Measurements from ENCODE around the gene SPATA46.

SPATA46 gene

GRCh38 chr1:162373541-162374260 is 3.0 kb downstream of the SPATA46 start:
- peak; percentile 19 for DNase-seq (ENCODE audit: low spot score)

- DNase-seq (ENCODE audit: low spot score) = no peak
Measured at GRCh38 chr1:162373072-162373427, 3.6 kb downstream of the SPATA46 start.

GRCh38 chr1:162372159-162373071 is 4.2 kb downstream of the SPATA46 start:
- no peak for DNase-seq (ENCODE audit: low spot score)

- DNase-seq (ENCODE audit: low spot score) = no peak
Measured at GRCh38 chr1:162371611-162372010, 5.0 kb downstream of the SPATA46 start.

- no peak for DNase-seq (ENCODE audit: low spot score)
Measured at GRCh38 chr1:162370721-162371120, 5.9 kb downstream of the SPATA46 start.

GRCh38 chr1:162370161-162370560 is 6.5 kb downstream of the SPATA46 start:
- DNase-seq (ENCODE audit: low spot score) = no peak

- DNase-seq (ENCODE audit: low spot score) = no peak
Measured at GRCh38 chr1:162369571-162369970, 7.1 kb downstream of the SPATA46 start.

- DNase-seq (ENCODE audit: low spot score) = no peak
Measured at GRCh38 chr1:162368451-162368850, 8.2 kb downstream of the SPATA46 start.

GRCh38 chr1:162367772-162368171 is 8.9 kb downstream of the SPATA46 start:
- DNase-seq (ENCODE audit: low spot score) = no peak

- no peak for DNase-seq (ENCODE audit: low spot score)
Measured at GRCh38 chr1:162367073-162367472, 9.6 kb downstream of the SPATA46 start.

- no peak for DNase-seq (ENCODE audit: low spot score)
Measured at GRCh38 chr1:162366671-162367070, 10.0 kb downstream of the SPATA46 start.

- DNase-seq (ENCODE audit: low spot score) = no peak
Measured at GRCh38 chr1:162366149-162366548, 10.5 kb downstream of the SPATA46 start.

- no peak for DNase-seq (ENCODE audit: low spot score)
Measured at GRCh38 chr1:162365284-162366020, 11.2 kb downstream of the SPATA46 start.

- DNase-seq (ENCODE audit: low spot score) = no peak
Measured at GRCh38 chr1:162364498-162364897, 12.2 kb downstream of the SPATA46 start.

GRCh38 chr1:162363823-162364222 is 12.8 kb downstream of the SPATA46 start:
- no peak for DNase-seq (ENCODE audit: low spot score)

GRCh38 chr1:162361349-162361748 is 15.3 kb downstream of the SPATA46 start:
- DNase-seq (ENCODE audit: low spot score) = peak; percentile 14

- no peak for DNase-seq (ENCODE audit: low spot score)
Measured at GRCh38 chr1:162360874-162361260, 15.8 kb downstream of the SPATA46 start.

GRCh38 chr1:162360237-162360873 is 16.3 kb downstream of the SPATA46 start:
- DNase-seq (ENCODE audit: low spot score) = peak; percentile 10

GRCh38 chr1:162359523-162360236 is 17.0 kb downstream of the SPATA46 start:
- DNase-seq (ENCODE audit: low spot score) = no peak

- DNase-seq (ENCODE audit: low spot score) = no peak
Measured at GRCh38 chr1:162358928-162359327, 17.7 kb downstream of the SPATA46 start.

GRCh38 chr1:162357681-162358266 is 18.9 kb downstream of the SPATA46 start:
- DNase-seq (ENCODE audit: low spot score) = peak; percentile 16
